Measurements from ENCODE around the gene KCTD15.

Gene KCTD15

DNA sequence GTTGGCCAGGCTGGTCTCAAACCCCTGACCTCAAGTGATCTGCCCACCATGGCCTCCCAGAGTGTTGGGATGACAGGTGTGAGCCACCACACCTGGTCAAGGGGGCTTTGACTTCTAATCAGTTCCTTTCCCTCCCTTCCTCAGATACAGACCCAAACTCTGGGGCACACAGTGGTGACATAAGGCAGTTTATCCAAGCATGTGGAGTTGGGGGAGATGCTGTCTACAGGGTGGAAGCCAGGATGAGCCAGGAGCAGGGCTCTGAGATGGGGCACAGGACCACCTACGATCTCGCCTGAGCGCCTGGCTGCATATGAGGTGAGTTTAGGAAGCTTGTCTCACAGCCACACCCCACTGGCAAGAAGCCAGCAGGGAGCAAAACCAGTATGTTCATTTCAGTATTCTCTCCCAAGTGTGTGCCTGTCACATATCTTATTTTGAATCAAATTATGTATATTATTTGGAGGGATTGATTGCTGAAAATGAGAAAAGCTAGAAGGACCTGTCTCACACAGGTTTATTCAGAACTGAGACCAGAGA lies 67.7 kb downstream of the KCTD15 start:
- no peak for DNase-seq

- no peak for DNase-seq
These were observed 68.6 kb downstream of the KCTD15 start for GRCh38 chr19:33865306-33865705.
